GM12878 (cell line): Measurements from ENCODE around the gene TM4SF4. TPM values are rescaled to one million over a fixed set of nuclear protein-coding genes. Genes with fewer than 3 reads are reported as not detected.

Source experiments
- BACH1 ChIP-seq: fragments of 450-650 bp; IDR thresholded peaks from 2 replicates; pipeline ENCODE4 v1.6.1; 2017; ENCODE audit warnings: mild to moderate bottlenecking, borderline replicate concordance
- BHLHE40 ChIP-seq, 2 experiments: fragments of 450-650 bp in 1 of 2; IDR thresholded peaks; 2 replicates each; pipeline ENCODE4 v1.6.1; 2011 to 2017; ENCODE audit warnings: low read depth in 2 of 2, borderline replicate concordance in 1 of 2, improper control_type of control experiment in 1 of 2, low read length in 1 of 2, mild to moderate bottlenecking in 1 of 2
- BMI1 ChIP-seq: fragments of 450-650 bp; IDR thresholded peaks from 2 replicates; pipeline ENCODE4 v1.6.1; 2016; ENCODE audit warnings: mild to moderate bottlenecking, moderate library complexity, borderline replicate concordance
- EED ChIP-seq: sonication (generic); IDR thresholded peaks from 2 replicates; pipeline ENCODE4 v1.6.1; 2016; ENCODE audit warnings: antibody characterized with exemption, low read depth
- EP300 ChIP-seq, 2 experiments: fragments of 150-350 bp in 1 of 2; IDR thresholded peaks; 2 replicates each; pipeline ENCODE4 v1.6.1; 2011 to 2012; ENCODE audit warnings: low read depth in 2 of 2, low read length in 2 of 2, borderline replicate concordance in 1 of 2, improper control_type of control experiment in 1 of 2, inconsistent platforms in 1 of 2; ENCODE audit not compliant: control insufficient read depth in 1 of 2
- ETV6 ChIP-seq, 2 experiments: fragments of 450-650 bp in 1 of 2; IDR thresholded peaks in 1 of 2; conservative IDR thresholded peaks in 1 of 2; 2 replicates each; pipeline ENCODE4 v1.6.1; 2014; ENCODE audit warnings: antibody characterized with exemption in 1 of 2, borderline replicate concordance in 1 of 2, low read depth in 1 of 2, mild to moderate bottlenecking in 1 of 2, moderate library complexity in 1 of 2
- HDAC2 ChIP-seq: fragments of 200-600 bp; sonication (generic); IDR thresholded peaks from 2 replicates; pipeline ENCODE4 v1.6.1; 2017
- HDAC6 ChIP-seq: fragments of 200-600 bp; sonication (generic); IDR thresholded peaks from one replicate; pipeline ENCODE4 v1.8.0; 2017; ENCODE audit warnings: antibody characterized with exemption; ENCODE audit not compliant: unreplicated experiment
- JUNB ChIP-seq: IDR thresholded peaks from 2 replicates; pipeline ENCODE4 v1.6.1; 2016; ENCODE audit warnings: antibody characterized with exemption, mild to moderate bottlenecking
- KAT2A ChIP-seq: conservative IDR thresholded peaks from 2 replicates; pipeline ENCODE4 v1.6.1; 2011; ENCODE audit warnings: low read depth, low read length; ENCODE audit not compliant: control insufficient read depth
- KDM1A ChIP-seq: fragments of 200-600 bp; sonication (generic); IDR thresholded peaks from 2 replicates; pipeline ENCODE4 v1.6.1; 2016; ENCODE audit warnings: borderline replicate concordance
- NR2C1 ChIP-seq: fragments of 450-650 bp; IDR thresholded peaks from 2 replicates; pipeline ENCODE4 v1.6.1; 2017; ENCODE audit warnings: antibody characterized with exemption, mild to moderate bottlenecking, moderate library complexity
- NR2C2 ChIP-seq: IDR thresholded peaks from 2 replicates; pipeline ENCODE4 v1.6.1; 2011; ENCODE audit warnings: borderline replicate concordance, low read depth; ENCODE audit not compliant: control insufficient read depth, insufficient read length
- SP1 ChIP-seq: IDR thresholded peaks from one replicate; pipeline ENCODE4 v1.6.1; 2011; ENCODE audit warnings: low read depth, low read length
- YY1 ChIP-seq: IDR thresholded peaks from 2 replicates; pipeline ENCODE4 v1.6.1; 2011; ENCODE audit warnings: low read depth, mild to moderate bottlenecking, low read length
- ZBED1 ChIP-seq: IDR thresholded peaks from 2 replicates; pipeline ENCODE4 v1.6.1; 2016; ENCODE audit warnings: borderline replicate concordance
- ZNF622 ChIP-seq: fragments of 450-650 bp; IDR thresholded peaks from 2 replicates; pipeline ENCODE4 v1.6.1; 2017; ENCODE audit warnings: mild to moderate bottlenecking, inconsistent platforms
- polyA plus RNA-seq, 11 experiments: library from polyadenylated mRNA; depleted of rRNA in 4 of 11; unstranded in 6 of 11; stranded (reverse) in 5 of 11; fragments of >200 nt; fragmentation: Nextera tagmentation in 4 of 11; fragmentation: Illumina TruSeq in 1 of 11; extraction: Ambion mirVana in 4 of 11; extraction: Trizol in 1 of 11; gene quantifications; 1 replicate in 1 of 11; 2 replicates in 10 of 11; pipeline versions ENCODE4 v1.2.1 to v1.2.3, GENCODE V29; 2011 to 2016; ENCODE audit warnings: inconsistent platforms in 2 of 11, missing spikeins in 2 of 11, low read depth in 1 of 11
- total RNA-seq, 4 experiments: library from RNA; depleted of rRNA in 3 of 4; stranded (reverse); fragments of >200 nt in 3 of 4; fragmentation: Illumina TruSeq in 1 of 4; extraction: Trizol in 1 of 4; gene quantifications; 2 replicates each; pipeline versions ENCODE4 v1.2.1 to v1.2.3, GENCODE V29; 2013 to 2021
- TF ChIP-seq, protein P1 (sequence below): IDR thresholded peaks from 2 replicates; pipeline ENCODE4 v1.6.1; 2011; ENCODE audit warnings: low read depth, low read length, improper control_type of control experiment, borderline replicate concordance
- TF ChIP-seq, protein P2 (sequence below): fragments of 450-650 bp; IDR thresholded peaks from 2 replicates; pipeline ENCODE4 v1.6.1; 2017; ENCODE audit warnings: mild to moderate bottlenecking, moderate library complexity
- TF ChIP-seq, protein P3 (sequence below): fragments of 450-650 bp; IDR thresholded peaks from 2 replicates; pipeline ENCODE4 v1.6.1; 2014; ENCODE audit warnings: mild to moderate bottlenecking
- TF ChIP-seq, protein P4 (sequence below): fragments of 450-650 bp; formaldehyde crosslinking; IDR thresholded peaks from 2 replicates; pipeline ENCODE4 v1.4.0; 2020; ENCODE audit warnings: mild to moderate bottlenecking, moderate library complexity

The TM4SF4 gene
- total and polyA plus RNA-seq, 10 of the 15 experiments (the other 5 are each of a cell fraction or from before 2014, with no cell fraction given) = 0.06 to 1.3 TPM; not detected in 8

DNA sequence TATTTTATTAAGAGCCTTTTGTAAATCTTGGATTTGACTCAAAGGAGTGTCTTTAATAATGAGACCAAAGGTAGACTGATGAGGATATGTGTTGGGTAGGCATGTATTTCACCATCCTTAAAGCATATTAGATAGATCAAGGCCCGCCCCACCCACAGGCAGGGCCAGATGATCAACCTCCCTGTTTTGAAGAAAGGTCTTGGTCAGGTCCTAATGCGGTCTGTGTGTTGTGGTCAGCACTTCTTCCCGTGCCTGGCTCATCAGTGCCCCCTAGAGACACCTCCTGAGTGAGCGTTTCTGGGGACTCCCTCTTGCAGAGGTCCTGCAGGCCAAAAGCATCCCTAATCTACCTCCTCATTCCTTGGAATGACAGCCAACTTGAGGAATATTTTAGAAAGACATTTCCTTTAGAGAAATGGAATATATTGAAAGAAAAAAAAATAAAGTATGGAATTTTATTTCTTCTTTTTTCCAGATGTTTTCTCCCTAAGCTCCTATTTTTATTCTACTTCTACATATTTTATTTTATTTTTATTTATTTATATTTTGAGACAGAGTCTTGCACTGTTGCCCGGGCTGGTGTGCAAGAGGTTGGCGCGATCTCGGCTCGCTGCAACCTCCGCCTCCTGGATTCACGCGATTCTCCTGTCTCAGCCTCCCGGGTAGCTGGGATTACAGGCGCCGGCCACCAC, 6.0 kb downstream of the TM4SF4 start (continued):
- TF ChIP-seq ZBED1 = no peak
- no peak for TF ChIP-seq BMI1
- TF ChIP-seq JUNB = no peak
- no peak for TF ChIP-seq KAT2A
- 0 out of 2 replicates have a peak, but pooled peaks have one; percentile 52 for TF ChIP-seq YY1
- TF ChIP-seq SP1 = no peak
- TF ChIP-seq EP300 (IDR thresholded peaks at IDR 0.05; ENCODE audit: borderline replicate concordance in 1 of 2, control insufficient read depth in 1 of 2, low read depth in 2 of 2, low read length in 2 of 2) = no peak
- TF ChIP-seq HDAC6 = no peak
- no peak for TF ChIP-seq ETV6 (conservative IDR thresholded peaks at IDR 0.05 in 1 of 2, IDR thresholded peaks at IDR 0.05 in 1 of 2; ENCODE audit: borderline replicate concordance in 1 of 2, low read depth in 1 of 2)
- TF ChIP-seq KDM1A = no peak
- TF ChIP-seq BACH1 = no peak
- TF ChIP-seq NR2C1 = no peak
- no peak for TF ChIP-seq EED
- peak; percentile 49 to 58; a peak in 3 of 4 replicates for TF ChIP-seq BHLHE40 (IDR thresholded peaks at IDR 0.05; ENCODE audit: borderline replicate concordance in 1 of 2, low read depth in 2 of 2, low read length in 1 of 2)
- TF ChIP-seq, protein P1, sequence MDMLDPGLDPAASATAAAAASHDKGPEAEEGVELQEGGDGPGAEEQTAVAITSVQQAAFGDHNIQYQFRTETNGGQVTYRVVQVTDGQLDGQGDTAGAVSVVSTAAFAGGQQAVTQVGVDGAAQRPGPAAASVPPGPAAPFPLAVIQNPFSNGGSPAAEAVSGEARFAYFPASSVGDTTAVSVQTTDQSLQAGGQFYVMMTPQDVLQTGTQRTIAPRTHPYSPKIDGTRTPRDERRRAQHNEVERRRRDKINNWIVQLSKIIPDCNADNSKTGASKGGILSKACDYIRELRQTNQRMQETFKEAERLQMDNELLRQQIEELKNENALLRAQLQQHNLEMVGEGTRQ = no peak
- no peak for TF ChIP-seq NR2C2
- TF ChIP-seq, protein P2, sequence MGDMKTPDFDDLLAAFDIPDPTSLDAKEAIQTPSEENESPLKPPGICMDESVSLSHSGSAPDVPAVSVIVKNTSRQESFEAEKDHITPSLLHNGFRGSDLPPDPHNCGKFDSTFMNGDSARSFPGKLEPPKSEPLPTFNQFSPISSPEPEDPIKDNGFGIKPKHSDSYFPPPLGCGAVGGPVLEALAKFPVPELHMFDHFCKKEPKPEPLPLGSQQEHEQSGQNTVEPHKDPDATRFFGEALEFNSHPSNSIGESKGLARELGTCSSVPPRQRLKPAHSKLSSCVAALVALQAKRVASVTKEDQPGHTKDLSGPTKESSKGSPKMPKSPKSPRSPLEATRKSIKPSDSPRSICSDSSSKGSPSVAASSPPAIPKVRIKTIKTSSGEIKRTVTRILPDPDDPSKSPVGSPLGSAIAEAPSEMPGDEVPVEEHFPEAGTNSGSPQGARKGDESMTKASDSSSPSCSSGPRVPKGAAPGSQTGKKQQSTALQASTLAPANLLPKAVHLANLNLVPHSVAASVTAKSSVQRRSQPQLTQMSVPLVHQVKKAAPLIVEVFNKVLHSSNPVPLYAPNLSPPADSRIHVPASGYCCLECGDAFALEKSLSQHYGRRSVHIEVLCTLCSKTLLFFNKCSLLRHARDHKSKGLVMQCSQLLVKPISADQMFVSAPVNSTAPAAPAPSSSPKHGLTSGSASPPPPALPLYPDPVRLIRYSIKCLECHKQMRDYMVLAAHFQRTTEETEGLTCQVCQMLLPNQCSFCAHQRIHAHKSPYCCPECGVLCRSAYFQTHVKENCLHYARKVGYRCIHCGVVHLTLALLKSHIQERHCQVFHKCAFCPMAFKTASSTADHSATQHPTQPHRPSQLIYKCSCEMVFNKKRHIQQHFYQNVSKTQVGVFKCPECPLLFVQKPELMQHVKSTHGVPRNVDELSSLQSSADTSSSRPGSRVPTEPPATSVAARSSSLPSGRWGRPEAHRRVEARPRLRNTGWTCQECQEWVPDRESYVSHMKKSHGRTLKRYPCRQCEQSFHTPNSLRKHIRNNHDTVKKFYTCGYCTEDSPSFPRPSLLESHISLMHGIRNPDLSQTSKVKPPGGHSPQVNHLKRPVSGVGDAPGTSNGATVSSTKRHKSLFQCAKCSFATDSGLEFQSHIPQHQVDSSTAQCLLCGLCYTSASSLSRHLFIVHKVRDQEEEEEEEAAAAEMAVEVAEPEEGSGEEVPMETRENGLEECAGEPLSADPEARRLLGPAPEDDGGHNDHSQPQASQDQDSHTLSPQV = no peak
- TF ChIP-seq ZNF622 = no peak
- TF ChIP-seq, protein P3, sequence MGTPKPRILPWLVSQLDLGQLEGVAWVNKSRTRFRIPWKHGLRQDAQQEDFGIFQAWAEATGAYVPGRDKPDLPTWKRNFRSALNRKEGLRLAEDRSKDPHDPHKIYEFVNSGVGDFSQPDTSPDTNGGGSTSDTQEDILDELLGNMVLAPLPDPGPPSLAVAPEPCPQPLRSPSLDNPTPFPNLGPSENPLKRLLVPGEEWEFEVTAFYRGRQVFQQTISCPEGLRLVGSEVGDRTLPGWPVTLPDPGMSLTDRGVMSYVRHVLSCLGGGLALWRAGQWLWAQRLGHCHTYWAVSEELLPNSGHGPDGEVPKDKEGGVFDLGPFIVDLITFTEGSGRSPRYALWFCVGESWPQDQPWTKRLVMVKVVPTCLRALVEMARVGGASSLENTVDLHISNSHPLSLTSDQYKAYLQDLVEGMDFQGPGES = no peak
- TF ChIP-seq, protein P4, sequence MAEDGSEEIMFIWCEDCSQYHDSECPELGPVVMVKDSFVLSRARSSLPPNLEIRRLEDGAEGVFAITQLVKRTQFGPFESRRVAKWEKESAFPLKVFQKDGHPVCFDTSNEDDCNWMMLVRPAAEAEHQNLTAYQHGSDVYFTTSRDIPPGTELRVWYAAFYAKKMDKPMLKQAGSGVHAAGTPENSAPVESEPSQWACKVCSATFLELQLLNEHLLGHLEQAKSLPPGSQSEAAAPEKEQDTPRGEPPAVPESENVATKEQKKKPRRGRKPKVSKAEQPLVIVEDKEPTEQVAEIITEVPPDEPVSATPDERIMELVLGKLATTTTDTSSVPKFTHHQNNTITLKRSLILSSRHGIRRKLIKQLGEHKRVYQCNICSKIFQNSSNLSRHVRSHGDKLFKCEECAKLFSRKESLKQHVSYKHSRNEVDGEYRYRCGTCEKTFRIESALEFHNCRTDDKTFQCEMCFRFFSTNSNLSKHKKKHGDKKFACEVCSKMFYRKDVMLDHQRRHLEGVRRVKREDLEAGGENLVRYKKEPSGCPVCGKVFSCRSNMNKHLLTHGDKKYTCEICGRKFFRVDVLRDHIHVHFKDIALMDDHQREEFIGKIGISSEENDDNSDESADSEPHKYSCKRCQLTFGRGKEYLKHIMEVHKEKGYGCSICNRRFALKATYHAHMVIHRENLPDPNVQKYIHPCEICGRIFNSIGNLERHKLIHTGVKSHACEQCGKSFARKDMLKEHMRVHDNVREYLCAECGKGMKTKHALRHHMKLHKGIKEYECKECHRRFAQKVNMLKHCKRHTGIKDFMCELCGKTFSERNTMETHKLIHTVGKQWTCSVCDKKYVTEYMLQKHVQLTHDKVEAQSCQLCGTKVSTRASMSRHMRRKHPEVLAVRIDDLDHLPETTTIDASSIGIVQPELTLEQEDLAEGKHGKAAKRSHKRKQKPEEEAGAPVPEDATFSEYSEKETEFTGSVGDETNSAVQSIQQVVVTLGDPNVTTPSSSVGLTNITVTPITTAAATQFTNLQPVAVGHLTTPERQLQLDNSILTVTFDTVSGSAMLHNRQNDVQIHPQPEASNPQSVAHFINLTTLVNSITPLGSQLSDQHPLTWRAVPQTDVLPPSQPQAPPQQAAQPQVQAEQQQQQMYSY (CRISPR knock-in tag) = no peak
- no peak for TF ChIP-seq HDAC2
